K562 (cell line): Measurements from ENCODE around the gene VPS35. TPM values are rescaled to one million over a fixed set of nuclear protein-coding genes. Genes with fewer than 3 reads are reported as not detected.

Experiments used
- ATAC-seq: fragments of 200-7000 bp; cut with Tn5 transposase; 3 replicates; pipeline ENCODE4 v1.9.1; 2020; ENCODE audit warnings: moderate library complexity
- BruUV-seq: library from RNA; stranded (reverse); fragments of 400-500 nt; replicated peaks from 2 replicates; lab custom pipeline; 2021; lab: Mats Ljungman, UMichigan
- CTCF ChIA-PET: fragments of 300-600 bp; formaldehyde crosslinking; extraction: SDS; loops from one replicate; lab custom pipeline; 2021; ENCODE audit warnings: low intra/inter-chr PET ratio; lab: Yijun Ruan, JAX
- POLR2A ChIA-PET: fragments of 300-600, 350-650 bp; sonication (Branson Sonifier 250); formaldehyde crosslinking; extraction: SDS; loops from one replicate; lab custom pipeline; 2021; ENCODE audit warnings: antibody characterized with exemption, inconsistent platforms; lab: Yijun Ruan, JAX
- DNase-seq, 4 experiments: peaks; one replicate each; pipeline versions ENCODE4 v3.0.0 to v3.0.0-alpha.2; 2011 to 2018; ENCODE audit warnings: low spot score in 3 of 4, mixed read lengths in 3 of 4; ENCODE audit errors: extremely low read depth in 1 of 4
- FAIRE-seq: peaks from 2 replicates; lab custom pipeline; 2011; peaks lifted over from hg19 to GRCh38; lab: Jason Lieb, UNC
- H2AFZ ChIP-seq: 2 replicates; pipeline ENCODE4 v1.6.0; 2011; ENCODE audit warnings: low read depth, low read length, control low read depth, inconsistent platforms
- H3K27ac ChIP-seq: fragments of 200-600 bp; 3 replicates; pipeline ENCODE4 v1.8.0; 2011; ENCODE audit warnings: low read depth, mild to moderate bottlenecking, control low read depth, inconsistent platforms, low read length, moderate library complexity, mixed read lengths; ENCODE audit errors: extremely low read depth
- H3K27me3 ChIP-seq, 2 experiments: fragments of 300-600 bp in 1 of 2; 2 replicates in 1 of 2; 3 replicates in 1 of 2; pipeline versions ENCODE4 v1.6.0 to v1.8.0; 2011; ENCODE audit warnings: inconsistent platforms in 2 of 2, low read length in 2 of 2, mild to moderate bottlenecking in 1 of 2, mixed read lengths in 1 of 2, moderate library complexity in 1 of 2; ENCODE audit not compliant: control insufficient read depth in 2 of 2, insufficient read depth in 2 of 2
- H3K36me3 ChIP-seq: fragments of 300-600 bp; 3 replicates; pipeline ENCODE4 v1.8.0; 2011; ENCODE audit warnings: mild to moderate bottlenecking, low read length, inconsistent platforms; ENCODE audit not compliant: control insufficient read depth, insufficient read depth
- H3K4me1 ChIP-seq, 2 experiments: fragments of 200-600 bp in 1 of 2; replicated peaks in 1 of 2; 2 replicates in 1 of 2; 3 replicates in 1 of 2; pipeline versions ENCODE4 v1.5.1 to v1.8.0; 2011; ENCODE audit warnings: inconsistent platforms in 2 of 2, low read length in 2 of 2, mild to moderate bottlenecking in 1 of 2, mixed read lengths in 1 of 2, moderate library complexity in 1 of 2; ENCODE audit not compliant: control insufficient read depth in 2 of 2, insufficient read depth in 2 of 2
- H3K4me2 ChIP-seq: 2 replicates; pipeline ENCODE4 v1.6.1; 2011; ENCODE audit warnings: low read length, control low read depth, inconsistent platforms, mixed read lengths; ENCODE audit not compliant: insufficient read depth
- H3K4me3 ChIP-seq: fragments of 200-600 bp; sonication (generic), shearing (Covaris generic); 2 replicates; pipeline ENCODE4 v1.5.1; 2016; ENCODE audit warnings: control low read depth, inconsistent platforms
- H3K79me2 ChIP-seq: fragments of 200-600 bp; 3 replicates; pipeline ENCODE4 v1.8.0; 2011; ENCODE audit warnings: low read length, inconsistent platforms; ENCODE audit not compliant: control insufficient read depth, insufficient read depth
- H3K9ac ChIP-seq, 2 experiments: 2 replicates each; pipeline versions ENCODE4 v1.6.0 to v1.6.1; 2011; ENCODE audit warnings: low read depth in 2 of 2, low read length in 2 of 2, control low read depth in 1 of 2, inconsistent platforms in 1 of 2, mild to moderate bottlenecking in 1 of 2, mixed read lengths in 1 of 2; ENCODE audit not compliant: insufficient read depth in 1 of 2
- H3K9me1 ChIP-seq: one replicate; pipeline ENCODE4 v1.6.0; 2011; ENCODE audit warnings: inconsistent platforms, mild to moderate bottlenecking, low read length, moderate library complexity; ENCODE audit not compliant: control insufficient read depth, insufficient read depth
- H3K9me3 ChIP-seq: replicated peaks from 2 replicates; pipeline ENCODE4 v1.5.1; 2011; ENCODE audit warnings: low read depth, low read length, inconsistent platforms; ENCODE audit not compliant: control insufficient read depth, insufficient read depth
- H4K20me1 ChIP-seq: replicated peaks from 2 replicates; pipeline ENCODE4 v1.6.1; 2011; ENCODE audit warnings: low read length, inconsistent platforms, mixed read lengths; ENCODE audit not compliant: control insufficient read depth, insufficient read depth
- AFF4 ChIP-seq: sonication (generic); formaldehyde crosslinking; IDR thresholded peaks from 2 replicates; pipeline ENCODE4 v1.8.0; 2023; ENCODE audit warnings: mild to moderate bottlenecking, missing genetic modification reagents
- BRD9 ChIP-seq: fragments of 450-650 bp; IDR thresholded peaks from 2 replicates; pipeline ENCODE4 v1.6.1; 2018; ENCODE audit warnings: low read depth; ENCODE audit not compliant: partially characterized antibody
- CBX8 ChIP-seq: fragments of 200-600 bp; sonication (generic); IDR thresholded peaks from 2 replicates; pipeline ENCODE4 v1.6.1; 2012; ENCODE audit warnings: borderline replicate concordance, mixed run types, low read depth, mild to moderate bottlenecking, moderate library complexity, mixed read lengths, low read length, control low read depth, inconsistent platforms; ENCODE audit not compliant: poor library complexity, severe bottlenecking; ENCODE audit errors: extremely low read depth
- EZH2 ChIP-seq: IDR thresholded peaks from 2 replicates; pipeline ENCODE4 v1.6.1; 2012; ENCODE audit warnings: low read depth, mild to moderate bottlenecking, inconsistent platforms, low read length, borderline replicate concordance
- KLF10 ChIP-seq: fragments of 250-450 bp; sonication (Bioruptor Pico); IDR thresholded peaks from 2 replicates; pipeline ENCODE4 v1.6.1; 2021; ENCODE audit warnings: matching md5 sums
- NCOA1 ChIP-seq: fragments of 450-650 bp; IDR thresholded peaks from 2 replicates; pipeline ENCODE4 v1.6.1; 2016; ENCODE audit warnings: low read depth
- NFIX ChIP-seq: fragments of 250-450 bp; sonication (Bioruptor Pico); IDR thresholded peaks from 2 replicates; pipeline ENCODE4 v1.4.0; 2020; ENCODE audit warnings: low read depth, mild to moderate bottlenecking, moderate library complexity
- POLR2AphosphoS5 ChIP-seq: IDR thresholded peaks from 2 replicates; pipeline ENCODE4 v1.6.1; 2011; ENCODE audit warnings: mild to moderate bottlenecking, low read depth, low read length, moderate library complexity; ENCODE audit not compliant: control insufficient read depth, insufficient read depth
- PTBP1 ChIP-seq: fragments of 200-400 bp; formaldehyde crosslinking; IDR thresholded peaks from 2 replicates; pipeline ENCODE4 v1.6.1; 2017; ENCODE audit warnings: low read depth, low read length
- PYGO2 ChIP-seq: fragments of 450-650 bp; IDR thresholded peaks from 2 replicates; pipeline ENCODE4 v1.6.1; 2016; ENCODE audit warnings: mild to moderate bottlenecking, missing genetic modification characterization, moderate library complexity, missing compliant biosample characterization
- SPI1 ChIP-seq: IDR thresholded peaks from 2 replicates; pipeline ENCODE4 v1.6.1; 2011; ENCODE audit warnings: low read depth, low read length, control low read depth, borderline replicate concordance
- ZFPM2 ChIP-seq: fragments of 250-450 bp; sonication (Bioruptor Pico); IDR thresholded peaks from 2 replicates; pipeline ENCODE4 v1.5.1; 2022; ENCODE audit warnings: mild to moderate bottlenecking
- ZNF354B ChIP-seq: fragments of 250-450 bp; sonication (Bioruptor Pico); IDR thresholded peaks from 2 replicates; pipeline ENCODE4 v1.4.0; 2020
- WGBS: fragments of 100-300 bp; shearing (Covaris generic); methylation state at CpG from one replicate; pipeline ENCODE4 v1.1.6; 2016; ENCODE audit warnings: low coverage, mixed read lengths; ENCODE audit not compliant: insufficient coverage; ENCODE audit errors: missing lambda C conversion rate; 5-methylcytosine and 5-hydroxymethylcytosine counted together
- in situ Hi-C: fragments of 300-500 bp; cut with MboI; formaldehyde crosslinking; loops from 4 replicates; pipeline ENCODE4 v1.15.0; 2018; ENCODE audit warnings: inconsistent platforms, mixed read lengths
- intact Hi-C: fragments of 100-400 bp; cut with micrococcal nuclease; formaldehyde crosslinking; loops from 2 replicates; pipeline ENCODE4 v1.14.2; 2022
- polyA plus RNA-seq, 8 experiments: library from polyadenylated mRNA; depleted of rRNA in 4 of 8; stranded (reverse) in 5 of 8; unstranded in 3 of 8; fragments of >200 nt; fragmentation: Nextera tagmentation in 2 of 8; fragmentation: Illumina TruSeq in 1 of 8; extraction: Ambion mirVana in 2 of 8; extraction: Trizol in 1 of 8; gene quantifications; 2 replicates each; pipeline versions ENCODE4 v1.2.1 to v1.2.3, GENCODE V29; 2011 to 2014; ENCODE audit warnings: inconsistent platforms in 1 of 8, missing spikeins in 1 of 8
- total RNA-seq, 7 experiments: library from RNA; depleted of rRNA in 6 of 7; stranded (reverse); fragments of >200 nt in 6 of 7; fragmentation: Illumina TruSeq in 2 of 7; extraction: Trizol in 2 of 7; gene quantifications; 2 replicates each; pipeline versions ENCODE4 v1.2.1 to v1.2.3, GENCODE V29; 2011 to 2021; ENCODE audit warnings: low replicate concordance in 1 of 7
- TF ChIP-seq, protein P1 (sequence below): fragments of 250-450 bp; sonication (Bioruptor Pico); IDR thresholded peaks from 2 replicates; pipeline ENCODE4 v1.8.0; 2021; ENCODE audit warnings: moderate library complexity, mild to moderate bottlenecking, inconsistent platforms
- TF ChIP-seq, protein P2 (sequence below): fragments of 450-650 bp; IDR thresholded peaks from 2 replicates; pipeline ENCODE4 v1.6.1; 2016; ENCODE audit warnings: low read depth, mild to moderate bottlenecking, moderate library complexity
- TF ChIP-seq, protein P3 (sequence below): fragments of 250-450 bp; sonication (Bioruptor Pico); IDR thresholded peaks from 2 replicates; pipeline ENCODE4 v1.9.0; 2021; ENCODE audit warnings: mild to moderate bottlenecking
- TF ChIP-seq, protein P4 (sequence below): fragments of 250-450 bp; sonication (Bioruptor Pico); IDR thresholded peaks from 2 replicates; pipeline ENCODE4 v1.8.0; 2022; ENCODE audit warnings: moderate library complexity, mild to moderate bottlenecking, inconsistent platforms

VPS35 gene
- total and polyA plus RNA-seq, 9 of the 15 experiments (the other 6 are each of a cell fraction or from before 2014, with no cell fraction given): 32.7 to 131 (median 66.2) TPM

DNA sequence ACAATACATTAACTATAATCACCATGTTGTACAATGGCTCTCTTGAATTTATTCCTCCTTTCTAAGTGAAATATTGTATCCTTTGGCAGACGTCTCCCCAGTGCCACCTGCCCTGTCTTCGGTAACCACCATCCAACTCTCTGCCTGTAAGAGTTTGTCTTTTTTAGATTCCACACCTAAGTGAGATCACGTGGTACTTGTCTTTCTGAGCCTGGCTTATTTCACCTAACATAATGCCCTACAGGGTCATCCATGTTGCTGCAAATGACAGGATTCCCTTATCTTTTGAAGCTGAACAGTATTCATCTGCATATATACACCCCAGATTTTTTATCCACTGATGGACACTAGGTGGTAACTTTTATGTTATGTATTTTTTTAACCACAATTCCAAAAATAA is 24.7 kb upstream of the VPS35 start:
- no peak overlapping the region for H3K9ac ChIP-seq
- 30% methylated on average over 3 of the region's 3 CpGs for WGBS
- in situ Hi-C loops (no loop called here), intact Hi-C loops (no loop called here)
- no peak overlapping the region for H3K4me3 ChIP-seq
- no peaks in the 10 kb centered on the region for H3K27me3 ChIP-seq
- no TSS peak for BruUV-seq
- POLR2A ChIA-PET: no interaction called here
- H3K27ac ChIP-seq: no peak overlapping the region
- no peak overlapping the region for H3K4me2 ChIP-seq
- ATAC-seq (no peak), FAIRE-seq (no peak), DNase-seq (no peak)
- no peaks in the 10 kb centered on the region for H3K79me2 ChIP-seq
- CTCF ChIA-PET: no interaction called here
- no peaks in the 10 kb centered on the region for H3K9me3 ChIP-seq
- H3K4me1 ChIP-seq: no peaks in the 10 kb centered on the region
- H3K9me1 ChIP-seq: no peaks in the 10 kb centered on the region
- H4K20me1 ChIP-seq: 0 out of 2 replicates have a peak, but pooled peaks cover 3% of the 10 kb centered on the region
- no peak overlapping the region for H2AFZ ChIP-seq
- no peaks in the 10 kb centered on the region for H3K36me3 ChIP-seq
- TF ChIP-seq ZNF354B (CRISPR knock-in tag): no peak
- TF ChIP-seq AFF4 (CRISPR knock-in tag): no peak
- TF ChIP-seq CBX8: no peak
- TF ChIP-seq POLR2AphosphoS5: no peak
- TF ChIP-seq, protein P1, sequence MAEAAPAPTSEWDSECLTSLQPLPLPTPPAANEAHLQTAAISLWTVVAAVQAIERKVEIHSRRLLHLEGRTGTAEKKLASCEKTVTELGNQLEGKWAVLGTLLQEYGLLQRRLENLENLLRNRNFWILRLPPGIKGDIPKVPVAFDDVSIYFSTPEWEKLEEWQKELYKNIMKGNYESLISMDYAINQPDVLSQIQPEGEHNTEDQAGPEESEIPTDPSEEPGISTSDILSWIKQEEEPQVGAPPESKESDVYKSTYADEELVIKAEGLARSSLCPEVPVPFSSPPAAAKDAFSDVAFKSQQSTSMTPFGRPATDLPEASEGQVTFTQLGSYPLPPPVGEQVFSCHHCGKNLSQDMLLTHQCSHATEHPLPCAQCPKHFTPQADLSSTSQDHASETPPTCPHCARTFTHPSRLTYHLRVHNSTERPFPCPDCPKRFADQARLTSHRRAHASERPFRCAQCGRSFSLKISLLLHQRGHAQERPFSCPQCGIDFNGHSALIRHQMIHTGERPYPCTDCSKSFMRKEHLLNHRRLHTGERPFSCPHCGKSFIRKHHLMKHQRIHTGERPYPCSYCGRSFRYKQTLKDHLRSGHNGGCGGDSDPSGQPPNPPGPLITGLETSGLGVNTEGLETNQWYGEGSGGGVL (CRISPR knock-in tag): no peak
- TF ChIP-seq SPI1: no peak
- no peak for TF ChIP-seq PTBP1
- no peak for TF ChIP-seq ZFPM2 (CRISPR knock-in tag)
- TF ChIP-seq, protein P2, sequence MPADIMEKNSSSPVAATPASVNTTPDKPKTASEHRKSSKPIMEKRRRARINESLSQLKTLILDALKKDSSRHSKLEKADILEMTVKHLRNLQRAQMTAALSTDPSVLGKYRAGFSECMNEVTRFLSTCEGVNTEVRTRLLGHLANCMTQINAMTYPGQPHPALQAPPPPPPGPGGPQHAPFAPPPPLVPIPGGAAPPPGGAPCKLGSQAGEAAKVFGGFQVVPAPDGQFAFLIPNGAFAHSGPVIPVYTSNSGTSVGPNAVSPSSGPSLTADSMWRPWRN: no peak
- TF ChIP-seq NCOA1: no peak
- TF ChIP-seq EZH2: no peak
- TF ChIP-seq PYGO2 (tag): no peak
- TF ChIP-seq BRD9: no peak
- no peak for TF ChIP-seq NFIX (CRISPR knock-in tag)
- TF ChIP-seq, protein P3, sequence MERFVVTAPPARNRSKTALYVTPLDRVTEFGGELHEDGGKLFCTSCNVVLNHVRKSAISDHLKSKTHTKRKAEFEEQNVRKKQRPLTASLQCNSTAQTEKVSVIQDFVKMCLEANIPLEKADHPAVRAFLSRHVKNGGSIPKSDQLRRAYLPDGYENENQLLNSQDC: no peak
- TF ChIP-seq, protein P4, sequence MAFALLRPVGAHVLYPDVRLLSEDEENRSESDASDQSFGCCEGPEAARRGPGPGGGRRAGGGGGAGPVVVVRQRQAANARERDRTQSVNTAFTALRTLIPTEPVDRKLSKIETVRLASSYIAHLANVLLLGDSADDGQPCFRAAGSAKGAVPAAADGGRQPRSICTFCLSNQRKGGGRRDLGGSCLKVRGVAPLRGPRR: no peak
- no peak for TF ChIP-seq KLF10 (CRISPR knock-in tag)
